ENCODE data around the gene AGAP1.

The AGAP1 gene

GRCh38 chr2:235626658-235627057, 132.8 kb downstream of the AGAP1 start:
- no peak for DNase-seq (ENCODE audit: low read depth in 3 of 3, low spot score in 1 of 3)

DNA sequence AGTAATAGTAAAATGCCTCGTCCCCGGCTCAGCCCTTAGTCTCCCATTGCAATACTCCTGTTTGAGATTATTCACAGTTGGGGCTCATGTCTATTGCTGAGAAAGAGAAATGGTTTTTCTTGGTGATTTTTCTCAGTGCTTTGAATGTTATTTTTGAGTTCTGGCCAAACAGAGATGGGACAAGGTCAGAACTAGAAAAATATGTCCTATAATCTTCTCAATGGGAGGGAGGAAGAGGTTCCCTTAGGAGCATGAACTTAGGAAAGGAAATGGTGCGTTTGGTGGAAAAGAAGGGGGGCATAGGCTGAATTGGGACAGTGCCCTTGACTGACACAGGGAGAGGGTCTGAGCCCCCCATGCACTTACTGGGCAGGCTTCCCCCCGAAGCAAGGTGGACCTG, 133.8 kb downstream of the AGAP1 start:
- no peak for DNase-seq (ENCODE audit: low read depth in 3 of 3, low spot score in 1 of 3)

- DNase-seq (ENCODE audit: low read depth in 3 of 3, low spot score in 1 of 3), result no peak
These were observed 137.0 kb downstream of the AGAP1 start for GRCh38 chr2:235630718-235631296.

DNA sequence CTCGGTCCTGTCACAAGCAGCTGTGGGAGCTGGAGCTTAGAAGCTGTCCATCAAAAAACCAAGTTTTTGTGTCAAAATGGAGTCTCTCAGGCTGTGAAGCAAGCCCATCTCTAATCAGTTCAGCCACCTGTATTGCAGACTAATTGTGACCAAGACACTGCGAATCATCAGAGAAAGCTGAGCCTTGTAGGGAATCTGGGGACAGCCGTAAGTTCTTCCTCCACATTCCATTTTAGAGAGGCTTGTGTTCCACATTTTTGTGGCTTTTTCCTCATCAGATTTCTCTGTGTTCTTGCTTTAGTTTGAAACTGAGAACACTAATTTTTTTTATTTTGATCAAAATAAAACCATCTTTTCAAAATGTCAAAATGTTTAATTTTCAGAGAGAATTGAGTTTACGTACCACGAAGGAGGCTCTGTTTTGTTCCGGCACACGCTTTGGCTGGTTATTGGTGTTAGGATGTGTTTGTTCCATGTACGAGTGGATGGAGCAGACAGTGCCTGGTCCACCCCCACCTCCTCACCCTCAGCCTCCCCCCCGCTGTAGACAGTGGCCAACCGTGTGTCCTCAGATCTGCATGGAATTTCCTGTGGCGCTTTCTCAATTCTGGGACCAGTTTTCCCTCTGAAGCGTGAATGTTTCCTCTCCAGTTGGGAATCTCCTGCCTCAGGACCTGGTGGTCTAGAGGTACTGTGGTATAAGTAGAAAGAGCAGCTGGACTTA, 140.8 kb downstream of the AGAP1 start:
- DNase-seq (ENCODE audit: low read depth in 3 of 3, low spot score in 1 of 3), result no peak

DNA sequence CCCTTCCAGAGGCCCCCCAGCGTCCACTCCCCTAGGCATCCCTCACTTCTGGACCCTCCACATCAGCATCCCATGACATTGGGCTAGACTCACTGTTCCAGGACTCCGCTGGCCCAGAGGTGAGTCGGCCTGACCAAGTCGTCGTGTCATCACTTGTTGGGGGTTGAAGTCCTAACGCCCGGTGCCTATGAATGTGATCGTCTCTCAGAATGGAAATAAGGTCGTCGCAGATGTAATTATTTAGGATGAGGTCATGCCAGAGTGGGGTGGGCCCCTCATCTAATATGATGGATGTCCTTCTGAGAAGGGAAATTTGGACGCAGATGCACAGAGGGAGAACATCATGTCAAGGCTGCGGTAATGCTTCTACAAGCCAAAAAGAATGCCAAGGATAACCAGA, 142.7 kb downstream of the AGAP1 start:
- DNase-seq (ENCODE audit: low read depth in 3 of 3, low spot score in 1 of 3), result no peak

DNA sequence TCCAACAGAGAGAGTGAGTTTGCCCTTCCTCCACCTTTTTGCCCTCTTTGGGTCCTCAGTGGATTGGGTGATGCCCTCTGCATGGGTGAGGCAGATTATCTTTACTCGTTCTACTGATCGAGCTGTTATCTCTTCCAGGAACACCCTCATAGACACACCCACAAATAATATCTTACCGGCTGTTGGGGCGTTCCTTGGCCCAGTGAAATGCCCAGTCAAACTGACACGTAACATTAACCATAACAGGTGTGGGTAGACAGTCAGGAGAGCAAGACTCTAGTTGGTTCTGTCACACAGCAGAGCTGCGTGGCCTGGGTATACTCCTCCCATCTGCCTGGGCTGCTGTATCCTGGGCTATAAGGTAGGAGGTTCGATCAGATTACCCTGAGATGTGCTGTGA, 144.1 kb downstream of the AGAP1 start:
- DNase-seq (ENCODE audit: low read depth in 3 of 3, low spot score in 1 of 3), result no peak

GRCh38 chr2:235638541-235639427, 144.9 kb downstream of the AGAP1 start:
- no peak for DNase-seq (ENCODE audit: low read depth in 3 of 3, low spot score in 1 of 3)

GRCh38 chr2:235639428-235639773, 145.6 kb downstream of the AGAP1 start:
- DNase-seq (ENCODE audit: low read depth in 3 of 3, low spot score in 1 of 3), result no peak

- DNase-seq (ENCODE audit: low read depth in 3 of 3, low spot score in 1 of 3), result no peak
These were observed 146.0 kb downstream of the AGAP1 start for GRCh38 chr2:235639885-235640284.

GRCh38 chr2:235640377-235640776, 146.5 kb downstream of the AGAP1 start:
- DNase-seq (ENCODE audit: low read depth in 3 of 3, low spot score in 1 of 3), result no peak

GRCh38 chr2:235640926-235641723, 147.3 kb downstream of the AGAP1 start:
- no peak for DNase-seq (ENCODE audit: low read depth in 3 of 3, low spot score in 1 of 3)

DNA sequence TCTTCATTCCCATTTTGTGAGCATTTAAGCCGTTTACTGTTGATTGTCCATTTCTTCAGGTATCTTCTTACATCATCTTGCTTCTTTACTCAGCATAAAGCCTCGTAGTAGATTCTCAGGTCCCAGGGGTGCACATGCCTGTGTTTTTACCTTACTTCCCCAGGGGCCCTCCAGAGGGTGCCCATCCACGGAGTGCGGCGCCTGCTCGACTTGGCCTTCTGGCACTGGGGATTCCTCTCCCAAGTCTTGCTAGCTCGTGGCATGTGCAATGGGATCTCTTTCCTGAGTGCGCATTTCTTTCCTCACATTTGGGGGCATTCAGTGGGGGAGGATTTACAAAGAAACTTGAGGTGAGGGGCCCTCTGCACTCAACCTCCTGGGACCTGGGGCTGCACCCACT, 148.1 kb downstream of the AGAP1 start:
- DNase-seq (ENCODE audit: low read depth in 3 of 3, low spot score in 1 of 3), result no peak

- no peak for DNase-seq (ENCODE audit: low read depth in 3 of 3, low spot score in 1 of 3)
These were observed 148.7 kb downstream of the AGAP1 start for GRCh38 chr2:235642446-235643098.

- no peak for DNase-seq (ENCODE audit: low read depth in 3 of 3, low spot score in 1 of 3)
These were observed 150.1 kb downstream of the AGAP1 start for GRCh38 chr2:235643680-235644511.

DNA sequence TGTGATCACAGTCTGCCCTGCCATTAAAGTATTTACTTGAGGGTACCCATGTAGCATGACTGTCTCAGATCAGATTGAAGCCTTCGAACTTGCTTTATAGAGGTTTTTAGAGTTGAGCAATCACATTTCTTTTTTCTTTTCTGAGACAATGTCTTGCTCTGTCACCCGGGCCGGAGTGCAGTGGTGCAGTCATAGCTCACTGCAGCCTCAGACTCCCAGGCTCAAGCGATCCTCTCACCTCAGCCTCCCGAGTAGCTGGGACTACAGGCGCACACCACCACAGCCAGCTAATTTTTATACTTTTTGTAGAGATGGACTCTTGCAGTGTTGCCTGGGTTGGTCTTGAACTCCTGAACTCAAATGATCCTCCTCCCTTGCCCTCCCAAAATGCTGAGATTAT, 153.4 kb downstream of the AGAP1 start:
- DNase-seq (ENCODE audit: low read depth in 3 of 3, low spot score in 1 of 3), result no peak

DNA sequence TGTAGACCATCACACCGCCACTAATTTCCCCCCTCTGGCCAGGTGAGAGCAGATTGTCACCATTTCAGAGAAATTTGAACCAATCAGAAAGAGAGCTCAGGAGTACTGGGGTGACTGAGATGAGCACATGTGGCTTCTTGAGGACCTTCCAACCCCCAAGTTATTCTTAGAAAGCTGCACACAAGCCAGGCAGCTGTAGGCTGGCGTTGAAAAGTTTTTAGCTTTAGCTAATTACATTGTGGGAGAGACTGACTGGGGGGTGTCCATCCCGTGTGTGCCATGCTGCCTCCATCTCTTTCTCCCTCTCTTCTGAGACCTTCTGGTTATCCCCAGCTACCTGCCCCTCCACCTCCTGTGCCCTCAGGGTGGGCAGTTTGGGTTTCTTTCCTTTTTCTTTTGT, 154.0 kb downstream of the AGAP1 start:
- no peak for DNase-seq (ENCODE audit: low read depth in 3 of 3, low spot score in 1 of 3)

GRCh38 chr2:235649418-235649817, 155.6 kb downstream of the AGAP1 start:
- no peak for DNase-seq (ENCODE audit: low read depth in 3 of 3, low spot score in 1 of 3)

GRCh38 chr2:235651643-235652042, 157.8 kb downstream of the AGAP1 start:
- no peak for DNase-seq (ENCODE audit: low read depth in 3 of 3, low spot score in 1 of 3)

DNA sequence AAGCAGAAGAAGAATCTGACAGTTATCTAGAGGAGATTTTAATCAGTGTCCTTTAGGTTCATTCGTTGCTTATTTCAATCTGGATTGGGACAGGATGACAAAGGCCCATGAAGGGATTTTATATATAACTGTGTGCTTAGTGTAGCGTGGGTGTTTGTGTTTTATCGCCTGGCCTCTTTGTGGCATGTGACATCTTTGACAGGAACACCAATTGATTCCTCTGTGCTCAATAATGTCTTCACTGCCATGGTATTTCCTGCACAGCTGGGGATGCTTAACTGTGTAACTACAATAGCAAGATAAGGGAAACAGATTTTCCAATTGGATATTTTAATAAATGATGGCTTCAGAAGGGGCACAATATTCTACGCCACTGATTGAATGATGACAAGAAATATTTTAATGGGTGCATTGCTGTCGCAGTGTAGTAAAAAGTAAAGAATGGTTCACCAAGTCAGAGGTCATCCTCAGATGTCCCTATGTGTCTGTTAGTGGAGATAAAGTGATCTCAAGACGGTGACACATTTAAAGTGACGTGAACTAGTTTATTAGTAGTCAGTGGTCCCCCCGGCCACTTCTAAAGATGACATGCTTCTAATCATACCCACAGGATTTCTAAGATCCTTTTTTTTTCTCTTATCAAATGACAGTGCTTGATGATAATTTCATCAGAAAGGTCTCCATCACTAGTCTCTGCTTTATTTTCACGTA, 160.4 kb downstream of the AGAP1 start:
- no peak for DNase-seq (ENCODE audit: low read depth in 3 of 3, low spot score in 1 of 3)

All from stimulated activated CD4-positive, alpha-beta T cell treated with anti-CD3 and anti-CD28 coated beads, TNF-alpha, amount 100 ng/mL, for 1 hour (primary cell).